ENCODE measurements around the gene SOCS6.

Gene SOCS6

GRCh38 chr18:70373042-70373519 lies 84.2 kb downstream of the SOCS6 start:
- DNase-seq (ENCODE audit: low read depth) = no peak
- H3K4me3 ChIP-seq (ENCODE audit: low read depth, low read length) = no peak overlapping the region
- TF ChIP-seq CTCF (IDR thresholded peaks at IDR 0.05; ENCODE audit: low read depth, low read length, missing control alignments) = no peak

DNA sequence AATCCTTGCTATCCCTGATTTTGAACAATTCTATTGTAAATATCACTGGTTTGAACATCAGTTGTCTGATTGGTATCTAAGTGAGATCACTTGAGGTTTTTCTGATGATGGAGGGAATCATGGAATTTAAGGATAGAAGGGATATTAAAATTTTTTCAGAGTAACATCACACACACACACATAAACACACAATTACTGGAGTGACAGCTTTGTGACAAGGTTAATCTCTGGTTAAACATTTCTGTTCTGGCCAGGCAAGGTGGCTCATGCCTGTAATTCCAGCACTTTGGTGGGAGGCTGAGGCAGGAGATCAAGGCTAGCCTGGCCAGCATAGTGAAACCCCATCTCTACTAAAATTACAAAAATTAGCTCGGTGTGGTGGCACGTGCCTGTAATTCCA lies 85.3 kb downstream of the SOCS6 start:
- H3K4me3 ChIP-seq (ENCODE audit: low read depth, low read length) = no peak overlapping the region
- TF ChIP-seq CTCF (IDR thresholded peaks at IDR 0.05; ENCODE audit: low read depth, low read length, missing control alignments) = no peak
- no peak for DNase-seq (ENCODE audit: low read depth)

DNA sequence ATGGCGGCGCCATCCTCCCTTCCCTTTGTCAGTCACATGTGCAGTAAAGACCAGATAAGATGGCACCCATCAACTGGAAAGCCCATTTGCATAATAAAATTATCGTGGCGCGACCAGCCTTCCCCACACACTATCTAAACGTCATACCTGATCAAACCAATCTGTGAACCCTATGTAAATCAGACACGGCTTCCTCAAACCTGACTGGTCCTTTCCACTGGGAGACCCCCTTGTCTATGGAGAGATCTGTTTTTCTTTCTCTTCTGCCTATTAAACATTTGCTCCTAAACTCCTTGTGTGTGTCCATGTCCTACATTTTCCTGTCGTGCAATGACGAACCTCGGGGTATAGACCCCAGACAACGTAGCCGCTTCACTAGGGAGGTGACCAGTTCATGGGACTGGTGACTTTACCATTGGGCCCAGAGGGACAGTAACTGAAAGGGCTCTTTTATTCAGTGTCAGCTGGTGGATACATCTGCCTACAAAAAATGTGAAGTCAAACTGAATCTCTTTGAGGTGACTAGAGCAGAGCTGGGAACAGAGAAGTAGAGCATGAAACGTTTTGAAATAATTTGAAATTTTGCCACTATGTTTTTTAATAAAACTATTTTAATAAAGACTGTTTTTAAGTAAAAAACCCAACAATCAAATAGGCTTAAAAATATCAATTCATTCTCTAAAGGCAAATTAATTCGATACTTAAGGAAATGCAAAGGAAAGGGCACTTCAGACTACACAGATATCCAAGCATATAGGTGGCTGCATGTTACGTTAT lies 87.5 kb downstream of the SOCS6 start:
- TF ChIP-seq CTCF (IDR thresholded peaks at IDR 0.05; ENCODE audit: low read depth, low read length, missing control alignments) = no peak
- DNase-seq (ENCODE audit: low read depth) = no peak
- H3K4me3 ChIP-seq (ENCODE audit: low read depth, low read length) = no peak overlapping the region

GRCh38 chr18:70376914-70377258 lies 88.0 kb downstream of the SOCS6 start:
- no peak for DNase-seq (ENCODE audit: low read depth)
- no peak for TF ChIP-seq CTCF (IDR thresholded peaks at IDR 0.05; ENCODE audit: low read depth, low read length, missing control alignments)
- H3K4me3 ChIP-seq (ENCODE audit: low read depth, low read length) = no peak overlapping the region

GRCh38 chr18:70377317-70377799 lies 88.5 kb downstream of the SOCS6 start:
- H3K4me3 ChIP-seq (ENCODE audit: low read depth, low read length) = no peak overlapping the region
- DNase-seq (ENCODE audit: low read depth) = no peak
- no peak for TF ChIP-seq CTCF (IDR thresholded peaks at IDR 0.05; ENCODE audit: low read depth, low read length, missing control alignments)

DNA sequence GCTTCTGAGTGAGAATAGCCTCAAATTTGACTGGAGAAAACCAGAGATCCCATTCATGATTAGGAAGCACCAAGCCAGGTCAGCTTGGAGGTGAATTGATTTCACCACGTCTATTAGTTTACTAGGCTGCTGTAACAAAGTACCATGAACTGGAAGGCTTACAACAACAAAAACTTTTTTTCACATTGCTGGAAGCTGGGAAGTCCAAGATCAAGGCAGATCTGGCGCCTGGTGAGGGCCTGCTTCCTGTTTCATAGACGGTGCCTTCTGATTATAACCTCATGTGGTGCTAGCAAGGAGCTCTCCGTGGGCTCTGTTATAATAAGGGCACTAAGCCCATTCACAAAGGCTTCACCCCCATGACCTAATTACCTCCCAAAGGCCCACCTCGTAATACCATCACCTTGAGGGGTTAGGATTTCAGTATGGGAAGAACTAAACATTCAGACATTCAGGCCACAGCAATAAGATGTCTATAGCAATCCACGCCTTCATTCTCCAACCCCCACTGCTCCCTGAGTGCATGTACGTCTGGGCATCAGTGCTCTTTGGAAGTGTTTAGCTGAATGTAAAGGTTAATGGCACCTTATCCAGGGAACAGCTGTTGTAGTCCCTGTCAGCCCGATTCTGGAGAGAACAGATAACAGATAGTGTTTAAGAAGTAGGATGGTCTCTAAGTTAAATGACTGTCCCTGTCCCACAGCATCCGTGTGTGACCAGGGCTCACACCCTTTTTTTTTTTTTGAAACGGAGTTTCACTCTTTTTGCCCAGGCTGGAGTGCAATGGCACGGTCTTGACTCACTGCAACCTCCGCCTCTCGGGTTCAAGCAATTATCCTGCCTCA lies 89.2 kb downstream of the SOCS6 start:
- DNase-seq (ENCODE audit: low read depth) = no peak
- no peak for TF ChIP-seq CTCF (IDR thresholded peaks at IDR 0.05; ENCODE audit: low read depth, low read length, missing control alignments)
- H3K4me3 ChIP-seq (ENCODE audit: low read depth, low read length) = no peak overlapping the region

All from GM12864 (cell line).